Gastrocnemius medialis (tissue), 4 donors: ENCODE measurements around the gene FLT4.

ENCODE experiments used
- POLR2A ChIP-seq, 2 donors: fragments of 450-650 bp; IDR thresholded peaks; one replicate each; pipeline ENCODE4 v1.6.1; 2017; ENCODE audit warnings: antibody characterized with exemption in 2 of 2, mild to moderate bottlenecking in 2 of 2, moderate library complexity in 2 of 2
- TF ChIP-seq, protein P1 (sequence below), 5 experiments: fragments of 450-650 bp in 3 of 5; fragments of 200-600 bp in 2 of 5; sonication (generic) in 2 of 5; IDR thresholded peaks in 4 of 5; conservative IDR thresholded peaks in 1 of 5; 1 replicate in 4 of 5; 2 replicates in 1 of 5; pipeline ENCODE4 v1.5.1; 2016 to 2019; ENCODE audit warnings: antibody characterized with exemption in 5 of 5, mild to moderate bottlenecking in 3 of 5, moderate library complexity in 3 of 5

DNA sequence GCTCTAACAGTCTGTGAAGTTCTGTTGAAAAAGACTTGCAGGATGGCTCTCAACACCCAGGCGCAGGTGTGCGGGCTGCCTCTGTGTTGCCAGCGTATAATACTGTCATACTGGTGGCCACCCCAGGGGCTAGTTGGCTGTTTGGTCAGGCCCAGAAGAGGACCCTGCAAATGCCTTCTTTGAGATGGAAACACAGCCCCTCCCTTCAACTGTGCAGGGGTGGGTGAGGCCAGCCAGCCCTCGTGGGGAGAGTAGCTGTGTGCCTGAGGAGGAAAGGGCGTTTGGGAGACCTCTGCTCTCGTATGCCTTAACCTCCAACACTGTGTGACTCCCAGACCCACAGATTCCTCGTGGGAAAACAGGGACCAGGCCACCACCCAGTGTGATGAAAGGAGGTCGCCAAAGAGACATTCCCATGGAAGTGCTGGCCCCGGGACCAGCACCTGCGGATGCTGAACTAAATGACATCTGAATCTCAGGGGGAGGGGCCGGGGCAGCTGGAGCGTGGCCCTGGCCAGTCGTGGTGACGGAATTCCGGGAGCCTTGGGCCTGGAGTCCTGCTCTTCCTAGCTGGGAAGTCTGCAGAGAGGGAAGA is 46.8 kb downstream of the FLT4 start:
- TF ChIP-seq, protein P1, sequence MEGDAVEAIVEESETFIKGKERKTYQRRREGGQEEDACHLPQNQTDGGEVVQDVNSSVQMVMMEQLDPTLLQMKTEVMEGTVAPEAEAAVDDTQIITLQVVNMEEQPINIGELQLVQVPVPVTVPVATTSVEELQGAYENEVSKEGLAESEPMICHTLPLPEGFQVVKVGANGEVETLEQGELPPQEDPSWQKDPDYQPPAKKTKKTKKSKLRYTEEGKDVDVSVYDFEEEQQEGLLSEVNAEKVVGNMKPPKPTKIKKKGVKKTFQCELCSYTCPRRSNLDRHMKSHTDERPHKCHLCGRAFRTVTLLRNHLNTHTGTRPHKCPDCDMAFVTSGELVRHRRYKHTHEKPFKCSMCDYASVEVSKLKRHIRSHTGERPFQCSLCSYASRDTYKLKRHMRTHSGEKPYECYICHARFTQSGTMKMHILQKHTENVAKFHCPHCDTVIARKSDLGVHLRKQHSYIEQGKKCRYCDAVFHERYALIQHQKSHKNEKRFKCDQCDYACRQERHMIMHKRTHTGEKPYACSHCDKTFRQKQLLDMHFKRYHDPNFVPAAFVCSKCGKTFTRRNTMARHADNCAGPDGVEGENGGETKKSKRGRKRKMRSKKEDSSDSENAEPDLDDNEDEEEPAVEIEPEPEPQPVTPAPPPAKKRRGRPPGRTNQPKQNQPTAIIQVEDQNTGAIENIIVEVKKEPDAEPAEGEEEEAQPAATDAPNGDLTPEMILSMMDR (IDR thresholded peaks at IDR 0.05 in 4 of 5, conservative IDR thresholded peaks at IDR 0.05 in 1 of 5), result no peak
- TF ChIP-seq POLR2A (IDR thresholded peaks at IDR 0.05), result no peak
